ENCODE measurements around the gene KIZ. TPM values are rescaled to one million over a fixed set of nuclear protein-coding genes. Genes with fewer than 3 reads are reported as not detected.
A peak's percentile ranks its signal among the peaks of the same experiment; 100 is the strongest.
"Not testable (repeated sequence)": the region's sequence is repeated elsewhere in the genome, so short reads cannot be mapped to it uniquely, and the experiment has no call there.

KIZ gene
- total RNA-seq, 2 donors from 2014 or later = 12.2 to 19.5 TPM

DNA sequence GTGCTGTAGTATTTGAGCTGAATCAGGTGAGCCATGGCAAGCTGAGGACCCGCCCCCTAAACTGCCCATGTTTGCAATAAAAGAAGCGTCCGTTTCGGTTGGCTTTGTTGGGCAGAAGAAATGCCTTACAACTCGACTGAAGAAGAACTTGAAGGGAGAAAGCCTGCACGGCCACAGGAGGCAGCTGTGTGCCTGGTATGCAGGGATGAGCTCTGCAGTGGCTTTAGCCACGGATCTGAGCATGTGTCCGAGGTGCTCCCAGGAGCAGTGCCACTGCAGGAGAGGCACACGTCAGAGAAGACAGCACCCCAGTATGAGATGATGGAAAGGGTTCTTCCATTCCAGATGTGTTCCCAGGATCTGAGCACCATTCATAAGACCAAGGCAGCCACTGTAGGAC, 23.5 kb downstream of the KIZ start:
- peaks cover 0 to 18% of the 10 kb centered on the region in 2 donors for H3K36me3 Mint-ChIP-seq
- DNase-seq (ENCODE audit: low spot score in 2 of 2) (no peak), ATAC-seq (no peak)
- H3K27ac Mint-ChIP-seq = peak overlapping the region in 1 of 2 donors; percentile 86
- no peaks in the 10 kb centered on the region for H3K9me3 Mint-ChIP-seq

DNA sequence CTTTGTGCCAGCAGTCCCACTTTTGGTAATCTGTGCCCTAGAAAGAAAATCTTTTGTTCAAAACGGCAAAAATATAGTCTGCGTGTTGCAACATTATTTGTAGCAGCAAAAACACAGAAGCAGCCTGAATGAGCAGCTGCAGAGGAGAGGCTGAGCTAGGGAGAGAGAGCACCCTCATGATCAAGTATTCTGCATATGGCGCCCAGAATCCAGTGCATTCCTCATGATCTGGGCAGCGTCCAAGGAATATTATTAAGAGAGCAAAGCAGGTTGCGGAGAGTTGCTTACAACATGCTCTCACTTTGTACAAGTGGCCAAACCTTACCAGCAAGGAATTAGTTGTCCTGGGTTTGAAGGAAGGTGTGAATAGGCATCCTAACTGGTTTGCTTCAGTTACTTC, 25.9 kb downstream of the KIZ start:
- no peak overlapping the region for H3K27ac Mint-ChIP-seq
- H3K36me3 Mint-ChIP-seq = peaks cover 0 to 20% of the 10 kb centered on the region in 2 donors
- no peak for DNase-seq (ENCODE audit: low spot score in 2 of 2)
- H3K9me3 Mint-ChIP-seq = no peaks in the 10 kb centered on the region
- no peak for ATAC-seq

DNA sequence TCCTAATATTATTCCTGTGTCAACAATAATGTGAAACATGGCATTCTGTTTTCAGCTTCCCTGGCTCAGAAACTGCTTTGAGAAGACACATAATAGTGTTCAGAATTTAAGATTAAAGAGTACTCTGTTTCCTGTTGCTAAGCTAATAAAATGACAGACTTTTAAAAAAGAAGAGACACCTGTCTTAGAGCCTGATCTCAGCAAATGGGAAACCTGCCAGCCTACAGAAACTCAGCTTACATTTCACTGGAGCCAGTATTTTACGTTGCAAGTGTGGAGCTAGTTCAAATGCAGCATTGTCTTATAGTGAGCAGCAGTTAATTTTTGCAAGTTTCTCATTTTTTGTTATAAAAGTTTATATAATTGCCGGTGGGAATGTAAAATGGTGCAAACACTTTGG, 28.8 kb downstream of the KIZ start:
- no peaks in the 10 kb centered on the region for H3K9me3 Mint-ChIP-seq
- ATAC-seq = no peak

DNA sequence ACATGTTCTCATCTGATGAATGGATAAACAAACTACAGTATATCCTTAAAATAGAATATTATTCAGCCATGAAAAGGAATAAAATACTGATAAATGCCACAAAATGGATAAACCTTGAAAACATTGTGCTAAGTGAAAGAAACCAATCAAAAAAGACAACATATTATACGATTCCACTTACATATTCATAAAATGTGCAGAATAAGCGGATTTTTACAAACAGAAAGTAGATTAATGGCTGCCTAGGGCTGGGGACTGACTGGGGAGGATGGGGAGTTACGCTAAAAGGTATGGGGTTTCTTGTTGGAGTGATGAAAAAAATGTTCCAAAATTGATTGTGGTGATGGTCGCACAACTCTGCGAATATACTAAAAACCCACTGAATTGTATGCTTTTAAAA, 29.4 kb downstream of the KIZ start:
- Mint-ChIP-seq H3K9me3 (no peaks in the 10 kb centered on the region), H3K27ac (no peak overlapping the region), H3K36me3 (peaks cover 0 to 9% of the 10 kb centered on the region in 2 donors)
- DNase-seq (ENCODE audit: low spot score in 2 of 2) (no peak), ATAC-seq (no peak)

More for the DNA sequence above, 28.8 kb downstream of the KIZ start:
- peaks cover 0 to 5% of the 10 kb centered on the region in 2 donors for H3K36me3 Mint-ChIP-seq
- DNase-seq (ENCODE audit: low spot score in 2 of 2) = no peak
- H3K27ac Mint-ChIP-seq = no peak overlapping the region

DNA sequence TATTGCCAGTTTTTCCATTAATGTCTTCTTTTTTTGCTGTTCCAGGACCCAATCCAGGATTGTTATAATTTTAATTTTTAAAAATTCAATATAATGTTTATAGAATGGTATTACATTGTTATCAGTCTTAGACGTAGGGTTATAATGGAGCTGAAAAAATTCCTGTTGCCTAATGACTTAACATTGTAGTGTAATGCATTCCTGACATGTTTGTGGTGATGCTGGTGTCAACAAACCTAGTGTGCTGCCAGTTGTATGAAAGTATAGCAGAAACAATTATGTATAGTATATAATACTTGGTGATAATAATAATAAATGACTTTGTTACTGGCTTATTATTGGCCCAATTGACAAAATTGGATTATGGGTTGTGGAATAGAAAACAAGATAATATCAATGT, 30.4 kb downstream of the KIZ start:
- ATAC-seq (no peak), DNase-seq (ENCODE audit: low spot score in 2 of 2) (no peak)
- Mint-ChIP-seq H3K36me3 (peaks cover 0 to 13% of the 10 kb centered on the region in 2 donors), H3K27ac (no peak overlapping the region), H3K9me3 (no peaks in the 10 kb centered on the region)

DNA sequence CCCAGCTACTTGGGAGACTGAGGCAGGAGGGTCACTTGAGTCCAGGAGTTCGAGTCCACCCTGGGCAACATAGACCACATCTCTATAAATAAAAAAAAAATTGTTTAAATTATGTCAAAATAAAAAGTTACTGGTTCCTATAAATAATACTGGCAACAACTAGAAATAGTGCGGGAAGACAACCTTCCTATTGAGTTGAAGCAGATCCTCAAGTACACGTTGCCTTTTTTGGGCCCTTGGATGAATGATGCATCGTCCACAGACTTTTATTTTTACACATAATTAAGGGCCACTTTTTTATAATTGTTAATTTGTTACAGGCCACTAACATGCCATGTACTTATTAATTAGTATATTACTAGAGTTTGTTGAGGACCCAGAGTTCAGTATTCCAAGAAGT, 31.1 kb downstream of the KIZ start:
- ATAC-seq (no peak), DNase-seq (ENCODE audit: low spot score in 2 of 2) (no peak)
- H3K9me3 Mint-ChIP-seq = no peaks in the 10 kb centered on the region
- peaks cover 0 to 18% of the 10 kb centered on the region in 2 donors for H3K36me3 Mint-ChIP-seq
- H3K27ac Mint-ChIP-seq = no peak overlapping the region

DNA sequence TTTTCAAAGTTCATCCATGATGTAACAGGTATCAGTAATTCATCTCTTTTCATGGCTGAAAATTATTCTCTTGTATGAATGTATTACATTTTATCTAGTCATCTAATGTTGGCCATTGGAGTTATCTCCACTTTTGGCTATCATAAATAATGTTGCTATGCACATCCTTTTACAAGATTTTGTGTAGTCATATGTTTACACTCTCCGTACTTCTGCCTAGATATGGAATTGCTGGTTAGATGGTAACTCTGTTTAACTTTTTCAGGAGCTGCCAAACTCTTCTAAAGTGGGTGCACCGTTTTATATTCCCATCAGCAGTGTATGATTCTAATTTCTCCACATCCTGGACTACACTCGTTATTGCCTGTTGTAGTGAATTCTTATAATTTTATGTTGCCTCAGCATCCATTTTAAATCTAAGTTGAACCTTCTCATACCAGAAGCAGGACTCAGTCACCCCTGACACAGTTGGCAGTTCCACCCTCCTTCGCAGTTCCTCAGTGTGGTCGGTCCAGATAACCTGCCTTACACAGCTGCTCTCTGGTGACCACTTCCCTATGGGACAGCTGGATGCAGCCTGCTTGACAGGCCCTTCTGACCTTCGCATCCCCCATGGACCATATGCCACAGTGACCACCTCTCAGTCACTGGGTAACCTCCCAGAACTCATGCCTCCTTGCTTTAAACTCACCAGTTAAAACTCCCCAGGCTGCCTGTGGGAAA, 33.9 kb downstream of the KIZ start:
- Mint-ChIP-seq H3K9me3 (no peaks in the 10 kb centered on the region), H3K36me3 (peaks cover 0 to 33% of the 10 kb centered on the region in 2 donors), H3K27ac (no peak overlapping the region)
- ATAC-seq (no peak), DNase-seq (ENCODE audit: low spot score in 2 of 2) (no peak)

DNA sequence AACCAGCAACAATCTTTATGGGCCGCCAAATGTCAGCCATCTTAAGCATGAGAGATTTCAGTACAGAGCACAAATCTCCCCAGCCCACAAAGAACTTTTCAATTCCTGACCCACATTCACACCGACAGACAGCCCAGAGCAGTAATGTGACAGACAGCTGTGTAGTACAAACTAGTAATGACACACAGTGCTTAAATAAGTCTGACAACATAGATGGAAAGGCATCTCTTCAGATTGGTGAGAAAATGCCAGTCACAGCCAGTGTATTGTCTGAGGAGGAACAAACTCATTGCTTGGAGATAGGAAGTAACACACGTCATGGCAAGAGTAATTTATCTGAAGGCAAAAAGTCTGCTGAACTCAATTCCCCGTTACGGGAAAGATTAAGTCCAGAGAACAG, 36.0 kb downstream of the KIZ start:
- no peaks in the 10 kb centered on the region for H3K9me3 Mint-ChIP-seq
- no peak for ATAC-seq
- no peak overlapping the region for H3K27ac Mint-ChIP-seq
- no peak for DNase-seq (ENCODE audit: low spot score in 2 of 2)
- H3K36me3 Mint-ChIP-seq = peaks cover 9 to 48% of the 10 kb centered on the region in 2 donors

DNA sequence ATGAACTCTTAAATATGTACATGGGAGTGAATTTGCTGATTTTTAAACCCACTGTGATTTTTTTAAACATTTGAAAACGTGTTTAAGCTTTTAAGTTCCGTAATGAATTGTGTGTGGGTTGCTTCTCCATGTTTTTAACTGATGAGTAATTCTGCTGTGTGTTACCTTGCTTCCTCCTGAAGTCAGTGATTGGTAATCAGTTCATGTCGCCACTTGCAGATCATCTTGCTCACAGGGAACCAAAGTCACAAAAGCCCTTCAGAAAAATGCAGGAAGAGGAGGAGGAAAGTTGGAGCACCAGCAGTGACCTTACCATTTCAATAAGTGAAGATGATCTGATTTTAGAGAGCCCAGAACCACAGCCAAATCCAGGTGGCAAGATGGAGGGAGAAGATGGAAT, 36.7 kb downstream of the KIZ start:
- H3K9me3 Mint-ChIP-seq = no peaks in the 10 kb centered on the region
- peaks cover 9 to 51% of the 10 kb centered on the region in 2 donors for H3K36me3 Mint-ChIP-seq
- no peak overlapping the region for H3K27ac Mint-ChIP-seq
- no peak for ATAC-seq
- DNase-seq (ENCODE audit: low spot score in 2 of 2) = no peak

DNA sequence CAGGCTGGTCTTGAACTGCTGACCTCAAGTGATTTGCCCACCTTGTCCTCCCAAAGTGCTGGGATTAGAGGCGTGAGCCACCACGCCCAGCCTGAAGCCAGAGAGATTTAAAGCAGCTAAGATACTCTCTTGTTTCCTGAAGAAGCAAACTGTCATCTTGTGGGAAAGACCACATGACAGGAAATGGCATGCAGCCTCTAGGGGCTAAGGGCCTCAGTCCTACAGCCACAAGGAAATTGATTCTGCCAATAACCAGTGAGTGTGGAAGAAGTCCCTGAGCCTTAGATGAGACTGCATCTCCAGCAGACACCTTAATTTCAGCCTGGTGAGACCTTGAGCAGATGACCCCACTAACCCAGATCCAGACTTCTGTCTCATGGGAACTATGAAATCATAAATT, 40.9 kb downstream of the KIZ start:
- Mint-ChIP-seq H3K9me3 (peaks cover 5 to 7% of the 10 kb centered on the region in 2 donors), H3K27ac (peak overlapping the region; percentile 41 to 62), H3K36me3 (peaks cover 9 to 50% of the 10 kb centered on the region in 2 donors)
- DNase-seq (ENCODE audit: low spot score in 2 of 2) (no peak), ATAC-seq (peak in 1 of 2 donors; percentile 39)

DNA sequence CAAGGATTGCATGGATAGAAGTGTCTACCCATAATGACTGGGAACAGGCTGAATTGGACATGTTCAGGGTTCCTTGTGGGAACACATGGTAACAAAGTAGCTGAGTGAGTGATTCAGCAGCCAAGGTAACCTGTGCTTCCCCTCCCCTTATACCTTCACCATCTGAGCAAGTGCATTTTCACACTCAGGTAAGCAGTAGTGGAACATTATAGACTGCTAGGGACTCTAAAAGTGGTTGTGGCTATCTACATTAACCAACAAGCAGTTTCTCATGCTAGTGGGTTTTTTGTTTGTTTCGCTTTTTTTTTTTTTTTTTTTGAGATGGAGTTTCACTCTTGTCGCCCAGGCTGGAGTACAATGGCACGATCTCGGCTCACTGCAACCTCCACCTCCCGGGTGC, 41.4 kb downstream of the KIZ start:
- DNase-seq (ENCODE audit: low spot score in 2 of 2) = no peak
- H3K9me3 Mint-ChIP-seq = peaks cover 7 to 10% of the 10 kb centered on the region in 2 donors
- no peak overlapping the region for H3K27ac Mint-ChIP-seq
- peaks cover 9 to 50% of the 10 kb centered on the region in 2 donors for H3K36me3 Mint-ChIP-seq
- no peak for ATAC-seq

DNA sequence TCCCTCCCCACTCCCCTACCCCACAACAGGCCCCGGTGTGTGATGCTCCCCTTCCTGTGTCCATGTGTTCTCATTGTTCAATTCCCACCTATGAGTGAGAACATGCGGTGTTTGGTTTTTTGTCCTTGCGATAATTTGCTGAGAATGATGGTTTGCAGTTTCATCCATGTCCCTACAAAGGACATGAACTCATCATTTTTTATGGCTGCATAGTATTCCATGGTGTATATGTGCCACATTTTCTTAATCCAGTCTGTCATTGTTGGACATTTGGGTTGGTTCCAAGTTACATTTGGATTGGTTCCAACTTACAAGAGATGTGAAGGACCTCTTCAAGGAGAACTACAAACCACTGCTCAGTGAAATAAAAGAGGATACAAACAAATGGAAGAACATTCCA, 42.2 kb downstream of the KIZ start:
- not testable (repeated sequence) for H3K27ac Mint-ChIP-seq; DNase-seq (ENCODE audit: low spot score in 2 of 2); H3K9me3 Mint-ChIP-seq; ATAC-seq
- H3K36me3 Mint-ChIP-seq = peaks cover 9 to 44% of the 10 kb centered on the region in 2 donors

DNA sequence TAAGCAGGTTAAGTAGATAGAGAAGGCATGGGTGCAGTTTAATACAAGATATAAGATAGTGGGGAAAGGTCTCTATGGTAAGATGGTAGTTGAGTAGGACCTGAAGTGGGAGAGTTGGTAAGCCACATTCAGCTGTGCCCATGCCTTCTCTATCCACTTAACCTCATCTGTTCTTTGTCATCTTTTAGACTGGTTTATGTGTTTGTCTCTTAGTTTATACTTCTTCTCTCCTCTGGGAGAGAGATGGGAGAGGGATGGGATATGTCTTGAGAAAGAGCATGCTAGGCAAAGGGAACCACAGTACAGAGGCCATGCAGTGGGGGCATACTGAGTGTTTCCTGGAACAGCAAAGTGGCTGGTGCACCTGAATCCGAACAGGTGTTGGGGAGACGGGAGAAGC, 46.7 kb downstream of the KIZ start:
- peaks cover 7 to 14% of the 10 kb centered on the region in 2 donors for H3K9me3 Mint-ChIP-seq
- peaks cover 4 to 19% of the 10 kb centered on the region in 2 donors for H3K36me3 Mint-ChIP-seq
- H3K27ac Mint-ChIP-seq = peak overlapping the region in 1 of 2 donors; percentile 10
- ATAC-seq (no peak), DNase-seq (ENCODE audit: low spot score in 2 of 2) (no peak)

DNA sequence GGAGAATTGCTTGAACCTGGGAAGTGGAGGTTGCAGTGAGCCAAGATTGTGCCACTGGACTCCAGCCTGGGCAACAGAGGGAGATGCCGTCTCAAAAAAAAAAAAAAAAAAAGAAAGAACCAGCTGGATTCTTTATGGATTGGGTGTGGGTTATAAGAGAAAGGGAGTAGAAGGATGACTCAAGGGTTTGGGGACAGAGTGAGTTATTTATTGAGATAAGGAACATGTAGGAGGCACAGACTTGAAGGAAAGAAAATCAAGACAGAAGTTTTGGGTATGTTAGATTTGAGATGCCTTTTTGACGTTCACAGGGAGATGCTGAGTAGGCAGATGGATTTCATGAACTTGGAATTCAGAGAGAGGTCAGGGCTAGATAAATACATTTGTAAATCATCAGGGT, 47.6 kb downstream of the KIZ start:
- DNase-seq (ENCODE audit: low spot score in 2 of 2) (no peak), ATAC-seq (no peak)

DNA sequence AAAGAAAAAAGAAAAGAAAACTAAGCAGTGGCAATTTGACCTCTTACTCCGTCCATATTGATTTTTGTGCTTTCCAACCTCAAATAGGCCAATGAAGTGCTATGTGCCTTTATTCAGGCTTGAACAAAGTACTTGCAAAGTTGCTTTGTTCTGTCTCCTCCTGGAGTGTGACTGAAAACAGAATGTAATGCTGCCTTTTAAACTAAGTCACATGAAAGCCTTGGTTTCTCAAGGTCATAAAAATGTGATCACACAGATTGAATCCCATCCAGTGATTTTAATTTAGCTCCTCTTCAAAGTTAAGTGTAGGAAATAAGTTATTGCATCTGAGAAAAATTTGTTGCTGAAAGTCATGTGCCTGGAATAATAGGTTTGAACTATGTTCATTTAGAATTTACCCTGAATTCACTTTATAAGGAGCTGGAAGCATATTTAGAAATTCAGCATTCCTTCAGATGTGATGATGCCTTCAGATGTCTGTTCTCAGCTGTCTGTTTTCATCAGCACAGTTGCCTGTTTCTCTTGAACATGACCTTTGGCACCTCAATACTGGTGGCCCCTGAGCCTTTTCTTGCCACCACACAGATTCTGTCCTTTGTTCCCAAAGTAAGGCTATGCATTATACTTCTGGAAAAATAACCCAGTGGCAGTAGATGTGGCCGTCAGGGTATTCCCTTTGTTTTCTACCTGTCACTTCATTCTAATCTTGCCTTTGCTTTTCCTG, 48.8 kb downstream of the KIZ start:
- DNase-seq (ENCODE audit: low spot score in 2 of 2) (no peak), ATAC-seq (no peak)
- H3K9me3 Mint-ChIP-seq = peaks cover 7 to 15% of the 10 kb centered on the region in 2 donors
- H3K27ac Mint-ChIP-seq = no peak overlapping the region
- peaks cover 8 to 19% of the 10 kb centered on the region in 2 donors for H3K36me3 Mint-ChIP-seq

More for the DNA sequence above, 47.6 kb downstream of the KIZ start:
- Mint-ChIP-seq H3K27ac (no peak overlapping the region), H3K9me3 (peaks cover 7 to 15% of the 10 kb centered on the region in 2 donors), H3K36me3 (peaks cover 8 to 19% of the 10 kb centered on the region in 2 donors)

DNA sequence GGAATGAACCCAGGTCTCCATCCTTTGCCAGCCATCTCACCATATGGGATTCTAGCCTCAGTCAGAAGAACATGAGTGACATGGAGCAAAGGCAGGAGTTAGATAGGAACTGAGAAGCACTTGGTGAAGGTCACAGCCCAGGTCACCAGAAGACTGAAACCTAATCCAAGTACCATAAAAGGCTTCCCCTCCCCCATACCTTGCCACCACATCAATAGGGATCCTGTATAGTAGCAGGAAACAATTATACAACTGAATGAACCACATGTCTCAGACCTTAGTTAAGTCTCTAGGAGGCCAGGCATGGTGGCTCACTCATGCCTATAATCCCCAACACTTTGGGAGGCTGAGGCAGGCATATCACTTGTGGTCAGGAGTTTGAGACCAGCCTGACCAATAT, 49.6 kb downstream of the KIZ start:
- ATAC-seq (peak; percentile 44 to 52), DNase-seq (ENCODE audit: low spot score in 2 of 2) (no peak)
- Mint-ChIP-seq H3K27ac (no peak overlapping the region), H3K9me3 (peaks cover 7 to 15% of the 10 kb centered on the region in 2 donors), H3K36me3 (peaks cover 8 to 19% of the 10 kb centered on the region in 2 donors)

DNA sequence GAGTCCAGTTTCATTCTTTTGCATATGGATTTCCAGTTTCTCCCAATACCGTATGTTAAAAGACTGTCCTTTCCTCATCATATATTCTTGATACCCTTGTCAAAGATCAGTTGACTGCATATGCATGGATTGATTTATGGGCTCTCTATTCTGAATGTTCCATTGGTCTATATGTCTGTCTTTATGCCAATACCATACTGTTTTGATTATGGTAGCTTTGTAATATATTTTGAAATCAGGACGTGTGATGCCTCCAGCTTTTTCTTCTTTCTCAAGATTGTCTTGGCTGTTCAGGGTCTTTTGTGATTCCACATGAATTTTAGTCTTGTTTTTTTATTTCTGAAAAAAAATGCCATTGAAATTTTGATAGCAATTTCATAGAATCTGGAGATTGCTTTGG, 51.9 kb downstream of the KIZ start:
- Mint-ChIP-seq H3K9me3 (peaks cover 0 to 6% of the 10 kb centered on the region in 2 donors), H3K27ac (no peak overlapping the region), H3K36me3 (peaks cover 6 to 8% of the 10 kb centered on the region in 2 donors)
- ATAC-seq (no peak), DNase-seq (ENCODE audit: low spot score in 2 of 2) (no peak)

All from activated naive CD4-positive, alpha-beta T cell treated with anti-CD3 and anti-CD28 coated beads, Interleukin-2, amount 50 U/mL, for 72 hours (primary cell).